Caki2 (cell line): Measurements from ENCODE around the gene OR8D4. TPM values are rescaled to one million over a fixed set of nuclear protein-coding genes. Genes with fewer than 3 reads are reported as not detected.
"Not testable (repeated sequence)": the region's sequence is repeated elsewhere in the genome, so short reads cannot be mapped to it uniquely, and the experiment has no call there.

Experiments used
- DNase-seq: peaks from one replicate; pipeline ENCODE4 v3.0.0-alpha.2; 2015; ENCODE audit warnings: low read depth
- in situ Hi-C: cut with HindIII; loops from 2 replicates; pipeline ENCODE4 v1.10.0; 2016; ENCODE audit warnings: low sequenced_read_pairs, low pct_unique_long_range_greater_than_20kb, mixed read lengths
- total RNA-seq: library from RNA; depleted of rRNA; stranded (reverse); fragments of >200 nt; shearing (Covaris generic); gene quantifications from 2 replicates; pipeline ENCODE4 v1.2.3, GENCODE V29; 2014; ENCODE audit warnings: low replicate concordance; rRNA removed

The OR8D4 gene
- total RNA-seq = not detected in 2 replicates

DNA sequence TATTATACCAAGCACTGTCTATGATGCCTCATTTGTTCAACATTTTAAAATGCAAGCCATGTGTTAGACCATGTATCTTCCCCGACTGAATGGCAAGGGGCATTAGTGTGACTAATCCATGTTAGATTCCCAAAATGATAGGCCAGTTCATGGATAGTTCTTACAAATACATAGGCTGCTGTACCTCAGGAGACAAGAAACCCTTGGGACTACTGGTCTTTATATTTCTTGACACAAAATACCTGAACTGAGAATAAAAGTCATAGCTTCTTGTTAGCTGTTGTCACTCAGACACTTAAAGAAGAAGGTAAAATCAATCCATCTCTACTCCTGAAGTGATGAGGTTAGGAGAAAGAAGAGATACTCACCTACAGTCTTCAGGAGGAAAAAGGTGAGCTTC is at the start of gene OR8D4:
Gene OR8D4 (plus strand): TSS at position 301 of the 400 bp plus-strand sequence. CDS start 4,265 bp downstream, outside the sequence.
- in situ Hi-C loops = no loop called here
- DNase-seq = no peak

DNA sequence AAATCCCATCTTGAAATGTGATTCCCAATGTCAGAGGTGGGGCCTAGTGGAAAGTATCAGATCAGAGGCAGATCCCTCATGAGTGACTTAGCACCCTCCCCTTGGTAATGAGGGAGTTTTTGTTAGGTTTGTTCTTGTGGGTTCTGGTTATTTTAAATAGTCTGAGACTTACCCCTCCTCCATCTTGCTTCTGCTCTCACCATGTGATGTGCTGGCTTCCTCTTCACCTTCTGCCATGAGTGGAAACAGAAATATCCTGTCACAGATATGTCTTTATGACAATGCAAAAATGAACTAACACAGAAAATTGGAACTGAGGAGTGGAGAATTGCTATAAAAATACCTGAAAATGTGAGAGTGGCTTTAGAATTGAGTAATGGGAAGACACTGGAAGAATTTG is 49.6 kb upstream of the OR8D4 start:
- no peak for DNase-seq
- in situ Hi-C loops = no loop called here

DNA sequence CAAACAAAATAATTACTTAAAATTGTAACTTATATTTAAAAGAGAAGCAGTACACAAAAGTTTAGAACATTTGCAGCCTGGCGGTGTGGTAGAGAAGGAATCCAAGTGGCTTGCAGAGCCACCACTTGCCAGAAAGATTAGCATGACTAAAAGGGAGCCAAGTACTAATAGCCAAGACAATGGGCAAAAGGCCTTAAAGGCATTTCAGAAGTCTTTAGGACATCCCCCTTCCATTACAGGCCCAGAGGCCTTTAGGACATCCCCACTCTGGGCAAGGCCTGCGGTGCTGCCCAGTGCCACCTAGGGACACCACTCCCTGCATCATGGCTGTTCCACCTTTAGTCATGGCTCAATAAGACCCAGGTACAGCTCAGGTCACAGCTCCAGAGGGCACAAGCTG is 48.9 kb upstream of the OR8D4 start:
- in situ Hi-C loops = no loop called here
- DNase-seq = no peak

DNA sequence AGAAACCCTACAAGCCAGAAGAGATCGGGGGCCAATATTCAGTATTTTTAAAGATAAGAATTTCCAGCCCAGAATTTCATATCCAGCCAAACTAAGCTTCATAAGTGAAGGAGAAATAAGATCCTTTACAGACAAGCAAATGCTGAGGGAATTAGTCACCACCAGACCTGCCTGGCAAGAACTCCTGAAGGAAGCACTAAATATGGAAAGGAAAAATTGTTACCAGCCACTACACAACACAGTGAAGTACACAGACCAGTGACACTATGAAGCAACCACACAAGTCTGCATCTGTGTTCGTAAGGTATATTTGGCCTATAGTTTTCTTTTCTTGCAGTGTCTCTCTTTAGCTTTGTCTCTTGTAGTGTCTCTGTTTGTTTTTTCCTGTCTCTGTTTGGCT is 45.5 kb upstream of the OR8D4 start:
- in situ Hi-C loops = no loop called here

DNA sequence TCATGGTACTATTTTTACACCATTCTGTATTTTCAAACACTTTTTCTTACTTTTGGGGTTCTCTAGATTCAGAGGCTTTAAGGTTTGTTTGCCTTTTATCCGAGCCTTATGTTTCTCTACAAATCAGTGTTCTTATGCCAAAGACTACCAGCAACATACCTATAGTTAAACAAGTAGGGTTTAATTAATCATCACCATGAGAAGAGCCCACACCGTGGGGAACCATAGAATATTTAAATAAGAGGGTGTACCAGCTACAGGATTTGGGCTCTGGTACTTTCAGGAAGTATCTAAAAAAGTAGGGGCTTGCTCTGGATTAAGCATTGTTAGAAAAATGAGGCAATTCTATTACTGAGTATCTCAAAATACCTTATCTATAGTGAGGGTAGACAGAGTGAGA is 42.2 kb upstream of the OR8D4 start:
- DNase-seq = no peak
- in situ Hi-C loops = no loop called here

More for the DNA sequence above, 45.5 kb upstream of the OR8D4 start:
- no peak for DNase-seq

DNA sequence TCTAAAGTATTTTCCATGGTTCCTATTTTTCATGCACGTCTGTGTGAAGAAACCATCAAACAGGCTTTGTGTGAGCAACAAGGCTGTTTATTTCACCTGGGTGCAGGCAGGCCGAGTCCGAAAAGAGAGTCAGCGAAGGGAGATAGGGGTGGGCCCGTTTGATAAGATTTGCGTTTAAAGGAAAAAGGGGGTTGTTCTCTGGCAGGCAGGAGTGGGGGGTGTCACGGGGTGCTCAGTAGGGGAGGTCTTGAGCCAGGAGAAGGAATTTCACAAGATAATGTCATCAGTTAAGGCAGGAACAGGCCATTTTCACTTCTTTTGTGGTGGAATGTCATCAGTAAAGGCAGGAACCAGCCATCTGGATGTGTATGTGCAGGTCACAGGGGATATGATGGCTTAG is 36.7 kb upstream of the OR8D4 start:
- in situ Hi-C loops, DNase-seq: not testable (repeated sequence)

DNA sequence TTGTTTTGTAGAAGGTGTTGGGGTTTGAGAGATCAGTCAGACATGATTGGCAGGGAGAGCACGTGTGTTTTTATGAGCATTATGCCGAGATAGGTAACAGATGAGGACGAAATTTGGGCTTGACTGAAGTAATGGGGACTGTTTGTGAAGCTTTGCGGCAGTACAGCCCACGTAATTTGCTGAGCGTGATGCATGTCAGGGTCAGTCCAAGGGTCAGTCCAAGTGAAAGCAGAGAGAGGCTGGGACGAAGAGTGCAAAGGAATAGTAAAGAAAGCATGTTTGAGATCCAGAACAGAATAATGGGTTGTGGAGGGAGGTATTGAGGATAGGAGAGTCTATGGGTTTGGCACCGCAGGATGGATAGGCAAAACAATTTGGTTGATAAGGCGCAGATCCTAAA is 34.2 kb upstream of the OR8D4 start:
- DNase-seq, in situ Hi-C loops: not testable (repeated sequence)

DNA sequence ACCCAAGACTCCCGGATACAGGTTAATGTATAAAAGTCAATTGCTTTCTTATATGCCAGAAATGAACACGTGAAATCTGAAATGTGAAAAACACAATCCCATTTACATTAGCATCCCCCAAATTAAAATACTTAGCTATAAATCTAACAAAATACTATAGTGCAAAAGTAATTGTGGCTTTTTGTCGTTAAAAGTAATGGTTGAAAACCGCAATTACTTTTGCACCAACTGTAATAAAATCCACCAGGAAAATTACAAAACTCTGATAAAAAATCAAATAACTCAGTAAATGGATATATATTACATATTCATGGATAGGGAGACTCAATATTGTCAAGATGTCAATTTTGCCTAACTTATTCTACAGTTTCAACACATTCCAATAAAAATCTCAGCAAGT is 21.1 kb upstream of the OR8D4 start:
- no peak for DNase-seq
- in situ Hi-C loops = no loop called here

DNA sequence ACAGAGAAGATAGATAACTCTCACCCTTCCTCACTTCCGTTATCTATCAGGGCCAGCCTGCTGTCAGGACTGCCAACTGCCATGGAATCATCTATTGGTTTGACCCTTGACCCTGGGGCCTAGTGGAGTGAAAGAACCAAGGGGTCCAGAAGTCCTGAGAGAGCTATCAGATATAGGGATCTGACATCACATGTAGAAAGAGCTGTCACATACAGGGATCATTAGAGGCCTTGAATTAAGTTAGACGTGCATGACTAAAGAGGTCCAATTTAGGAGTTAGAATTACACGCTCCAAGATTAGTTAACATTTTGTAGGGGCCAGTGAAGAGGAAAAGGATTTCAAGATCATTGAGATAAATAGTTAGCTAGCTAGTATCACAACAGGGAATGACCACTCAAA is 16.4 kb upstream of the OR8D4 start, which contains the start of gene TMEM225:
Gene TMEM225 (minus strand): TSS at position 101 of the 400 bp plus-strand sequence. CDS start 245 bp downstream, outside the sequence.
- no peak for DNase-seq
- in situ Hi-C loops = no loop called here

DNA sequence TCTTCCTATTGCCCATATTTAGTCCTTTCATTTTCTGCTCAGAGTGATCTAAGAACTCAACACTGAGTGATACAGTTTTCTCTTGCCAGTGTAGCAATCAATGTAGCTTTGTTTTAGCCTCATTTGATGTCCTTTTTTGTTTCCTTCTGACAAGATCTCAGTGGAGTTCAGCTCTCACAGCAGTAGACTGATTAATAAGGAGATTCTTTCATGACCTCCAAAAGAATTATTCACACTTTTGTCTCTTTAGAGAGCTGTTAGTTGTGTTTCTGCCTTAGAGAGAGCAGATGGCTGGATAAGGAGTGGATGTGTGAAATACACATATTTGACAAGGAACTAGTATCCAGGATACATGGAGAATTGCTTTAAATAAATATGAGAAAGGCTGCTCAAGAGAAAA is 9.9 kb upstream of the OR8D4 start:
- in situ Hi-C loops = no loop called here
- DNase-seq = no peak

DNA sequence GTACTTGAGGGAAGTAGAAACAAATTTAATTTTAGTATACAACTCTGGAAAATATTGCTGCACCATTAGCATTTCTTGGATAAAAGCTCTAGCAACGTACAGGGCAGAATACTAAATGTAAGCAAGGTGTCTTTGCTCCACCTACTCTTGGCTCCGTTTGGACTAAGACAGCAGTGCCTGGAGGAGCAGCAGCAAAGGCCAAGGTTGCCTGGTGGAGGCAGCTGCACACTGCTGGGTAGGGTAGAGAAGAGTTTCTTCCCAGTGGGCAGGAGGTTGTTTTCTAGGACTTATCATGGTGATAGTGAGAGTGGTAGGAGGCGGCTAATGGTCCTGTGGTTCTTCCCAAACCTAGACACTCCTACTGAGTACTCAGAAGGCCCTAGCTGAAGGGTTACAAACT is 2.2 kb upstream of the OR8D4 start:
- in situ Hi-C loops = no loop called here
- no peak for DNase-seq

DNA sequence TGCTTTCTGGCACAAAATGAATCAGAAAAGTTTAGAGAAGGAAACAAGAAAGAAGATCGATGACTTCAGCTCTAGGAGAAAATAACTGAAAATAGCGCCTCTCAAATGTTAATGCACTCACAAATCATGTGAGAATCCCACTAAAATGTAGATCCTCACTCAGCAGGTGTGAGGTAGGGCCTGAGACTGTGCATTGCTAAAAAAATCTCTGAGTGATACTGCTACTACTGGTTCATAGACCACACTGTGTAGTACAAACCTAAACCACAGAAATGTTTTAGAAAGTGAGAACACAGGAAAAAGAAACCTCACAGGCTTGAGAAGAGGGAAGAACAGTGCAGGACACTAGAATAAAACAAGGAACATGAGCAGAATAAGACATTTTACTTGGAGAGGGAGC is 2.0 kb downstream of the OR8D4 start:
- in situ Hi-C loops = no loop called here
- no peak for DNase-seq

DNA sequence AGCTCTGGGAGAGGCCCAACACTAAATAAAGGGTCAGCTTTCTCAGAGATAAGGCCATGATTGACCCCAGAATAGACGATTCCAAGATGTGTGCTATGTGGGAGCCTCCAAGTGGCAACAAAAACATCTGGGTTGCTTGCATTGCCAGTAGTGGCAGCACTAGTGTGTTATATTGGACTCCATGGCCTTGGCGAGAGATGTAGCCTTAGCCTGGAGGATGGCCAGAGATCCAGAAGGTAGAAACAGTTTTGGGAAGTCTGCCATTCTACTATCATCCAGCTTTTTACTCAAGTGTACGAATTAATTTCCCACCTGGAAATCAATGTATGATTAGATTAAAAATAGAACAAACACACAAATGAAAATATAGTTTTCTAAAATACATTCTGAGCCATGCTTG is 3.0 kb downstream of the OR8D4 start:
- no peak for DNase-seq

DNA sequence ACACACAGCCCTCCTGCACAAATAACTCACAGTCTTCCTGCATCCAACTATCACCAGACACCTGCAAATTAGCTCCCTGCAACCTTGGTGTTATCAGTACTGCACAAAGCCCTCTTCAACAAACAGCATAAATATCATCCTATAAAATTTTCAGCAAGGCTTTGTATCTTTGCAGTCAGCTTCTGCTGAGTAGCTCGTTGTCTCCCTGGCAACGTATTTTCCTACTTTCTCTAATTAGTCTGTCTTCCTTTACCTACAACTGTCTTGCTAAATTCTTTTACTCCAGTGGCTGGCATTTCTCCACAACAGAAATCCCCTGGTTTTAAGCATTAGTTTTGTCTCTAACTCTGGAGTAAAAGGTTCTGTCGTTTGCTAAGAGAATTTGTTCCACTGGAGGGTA is 3.9 kb downstream of the OR8D4 start:
- in situ Hi-C loops = no loop called here

More for the DNA sequence above, 3.0 kb downstream of the OR8D4 start:
- in situ Hi-C loops = no loop called here

DNA sequence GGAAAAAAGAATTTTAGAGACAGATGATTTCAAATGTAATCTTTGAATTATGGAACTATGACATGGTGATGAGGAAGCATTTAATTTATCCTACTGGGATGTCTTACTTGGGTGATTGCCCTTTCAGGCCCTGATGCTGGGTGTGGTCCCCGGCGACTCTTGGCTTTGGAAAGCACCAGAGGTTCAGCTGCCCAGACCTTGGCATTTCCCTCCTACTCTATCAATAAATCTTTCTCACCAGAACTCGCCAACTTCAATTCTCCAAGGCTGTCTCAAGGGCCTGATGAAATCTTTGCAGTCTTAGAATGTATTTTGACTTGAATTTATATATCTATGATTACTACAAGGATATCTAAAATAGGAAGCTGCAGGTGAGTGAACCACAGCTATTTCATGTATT is 19.0 kb downstream of the OR8D4 start:
- DNase-seq = no peak
- in situ Hi-C loops = no loop called here

More for the DNA sequence above, 3.9 kb downstream of the OR8D4 start:
- no peak for DNase-seq

DNA sequence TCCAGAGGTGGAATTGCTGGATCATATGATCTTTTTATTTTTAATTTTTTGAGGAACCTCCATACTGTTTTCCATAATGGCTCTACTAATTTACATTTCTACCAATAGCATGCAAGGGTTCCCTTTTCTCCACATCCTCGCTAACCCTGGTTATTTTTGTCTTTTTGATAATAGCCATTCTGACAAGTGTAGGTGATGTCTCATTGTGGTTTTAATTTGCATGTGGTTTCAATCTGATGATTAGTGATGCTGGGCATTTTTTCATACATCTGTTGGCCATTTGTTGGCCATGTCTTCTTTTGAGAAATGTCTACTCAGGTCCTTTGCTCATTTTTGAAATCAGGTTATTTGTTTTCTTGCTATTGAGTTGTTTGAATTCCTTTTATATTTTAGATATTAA is 22.1 kb downstream of the OR8D4 start:
- no peak for DNase-seq
- in situ Hi-C loops = no loop called here

DNA sequence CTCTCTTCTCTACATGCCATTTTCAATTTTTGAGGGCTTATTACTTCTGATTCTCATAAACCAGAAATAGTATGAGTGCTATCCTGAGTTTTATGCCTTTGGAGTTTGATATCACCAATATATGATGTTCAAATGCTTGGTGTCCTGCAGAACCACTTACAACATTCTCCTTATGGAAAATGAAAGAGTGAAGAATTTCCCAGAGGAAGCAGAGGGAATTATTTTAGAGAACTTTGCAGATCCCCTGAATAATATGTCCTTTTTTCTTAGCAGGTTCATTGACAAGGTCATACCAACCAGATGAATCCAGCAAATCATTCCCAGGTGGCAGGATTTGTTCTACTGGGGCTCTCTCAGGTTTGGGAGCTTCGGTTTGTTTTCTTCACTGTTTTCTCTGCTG is 37.4 kb downstream of the OR8D4 start, which contains the start of gene OR4D5:
Gene OR4D5 (plus strand): TSS at position 301 of the 400 bp plus-strand sequence. CDS start 0 bp downstream, at position 301.
- in situ Hi-C loops = no loop called here
- DNase-seq = no peak

DNA sequence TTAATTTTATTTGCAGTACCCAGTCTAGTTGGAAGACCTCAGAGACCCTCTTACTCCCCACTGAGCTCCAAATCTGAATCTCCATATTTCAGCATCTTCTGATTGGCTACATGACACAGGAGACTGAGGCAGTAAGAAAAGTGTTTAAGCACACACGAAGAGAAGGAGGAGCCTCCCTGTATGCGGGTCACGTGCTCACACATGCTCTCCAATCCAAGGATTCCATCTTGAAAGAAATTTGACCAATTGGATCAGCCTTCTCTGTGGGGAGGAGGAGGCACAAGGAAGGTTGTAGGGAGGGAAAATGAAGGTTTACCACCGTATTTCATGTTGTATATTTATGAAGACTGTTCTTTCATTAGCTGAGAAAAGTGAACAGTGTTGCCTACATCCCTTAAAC is 40.4 kb downstream of the OR8D4 start:
- in situ Hi-C loops = no loop called here
- no peak for DNase-seq

DNA sequence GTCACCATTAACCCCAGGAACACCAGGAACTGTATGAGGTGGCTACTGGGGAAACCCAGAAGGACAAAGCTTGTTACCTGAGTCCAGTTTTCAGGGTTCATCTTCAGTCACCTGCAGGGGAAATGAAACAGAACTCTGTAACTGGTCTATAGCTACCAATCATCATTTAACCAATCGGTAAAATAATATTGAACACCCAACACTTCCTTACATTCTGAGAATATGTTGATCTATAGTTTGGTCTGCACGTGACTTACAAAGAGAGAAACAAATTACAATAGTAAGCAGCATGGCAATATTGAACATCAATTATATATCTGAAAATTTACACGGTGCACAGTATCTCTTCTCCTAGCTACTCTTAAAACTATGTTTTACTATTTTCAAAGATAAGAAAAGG is 41.8 kb downstream of the OR8D4 start, which contains the start of gene OR6T1:
Gene OR6T1 (minus strand): TSS at position 101 of the 400 bp plus-strand sequence. CDS start 0 bp downstream, at position 101.
- no peak for DNase-seq
- in situ Hi-C loops = no loop called here

DNA sequence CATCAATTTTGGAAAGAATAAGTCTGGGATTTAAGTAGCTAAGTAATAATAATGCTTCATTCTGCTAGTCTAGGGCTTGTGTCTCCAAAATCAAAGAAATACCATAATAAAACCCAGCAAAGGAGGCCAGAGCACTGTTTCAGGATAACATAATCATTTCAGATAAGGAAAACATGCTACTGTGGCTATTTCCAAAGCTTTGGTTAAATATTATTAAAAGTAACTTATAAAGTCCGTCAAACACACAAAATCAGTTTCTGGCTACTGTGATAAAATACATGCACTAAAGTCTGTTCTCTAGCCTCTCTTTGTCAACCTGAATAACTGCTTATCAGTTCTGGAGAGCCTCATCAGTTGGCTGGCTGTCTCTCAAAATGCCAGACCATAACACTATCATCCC is 43.2 kb downstream of the OR8D4 start:
- DNase-seq = no peak
- in situ Hi-C loops = no loop called here
